Subcutaneous adipose tissue (tissue), 4 donors: ENCODE data around the gene BICC1. TPM values are rescaled to one million over a fixed set of nuclear protein-coding genes. Genes with fewer than 3 reads are reported as not detected.

Experiments
- CTCF ChIP-seq: fragments of 450-650 bp; IDR thresholded peaks from one replicate; pipeline ENCODE4 v1.5.1; 2016; ENCODE audit warnings: low read depth, mild to moderate bottlenecking, control low read depth, antibody characterized with exemption, moderate library complexity
- total RNA-seq, 4 donors: library from RNA; depleted of rRNA; stranded (reverse); fragments of >200 nt; gene quantifications; one replicate each; pipeline ENCODE4 v1.1.0, GENCODE V29; 2016

Gene BICC1
- total RNA-seq, 4 donors from 2014 or later = 17.9 to 26.0 (median 23.0) TPM

DNA sequence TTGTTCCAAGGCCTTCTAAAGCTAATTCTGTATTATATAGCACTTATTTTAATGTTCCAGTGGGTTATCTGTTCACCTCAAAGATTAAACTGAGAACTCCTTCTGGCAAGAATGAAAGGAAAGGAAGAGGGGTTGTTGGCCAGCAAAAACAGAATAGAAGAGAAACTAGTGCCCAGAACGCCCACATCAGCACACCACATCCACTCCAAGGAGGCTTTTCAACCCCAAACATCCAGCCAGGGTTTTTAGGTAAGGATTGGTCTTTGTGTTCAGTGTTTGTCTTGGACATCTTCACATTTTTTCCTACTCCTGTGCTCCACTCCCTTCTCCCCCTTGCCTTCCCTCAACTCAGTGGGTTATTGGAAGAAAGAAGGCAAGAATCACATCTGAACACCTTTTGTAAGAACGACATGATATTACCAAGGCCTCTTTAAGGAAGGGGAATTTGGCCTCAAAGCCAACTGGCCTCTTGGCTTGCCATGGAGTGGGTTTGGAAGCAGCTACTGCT is 55.8 kb downstream of the BICC1 start:
- no peak for TF ChIP-seq CTCF

DNA sequence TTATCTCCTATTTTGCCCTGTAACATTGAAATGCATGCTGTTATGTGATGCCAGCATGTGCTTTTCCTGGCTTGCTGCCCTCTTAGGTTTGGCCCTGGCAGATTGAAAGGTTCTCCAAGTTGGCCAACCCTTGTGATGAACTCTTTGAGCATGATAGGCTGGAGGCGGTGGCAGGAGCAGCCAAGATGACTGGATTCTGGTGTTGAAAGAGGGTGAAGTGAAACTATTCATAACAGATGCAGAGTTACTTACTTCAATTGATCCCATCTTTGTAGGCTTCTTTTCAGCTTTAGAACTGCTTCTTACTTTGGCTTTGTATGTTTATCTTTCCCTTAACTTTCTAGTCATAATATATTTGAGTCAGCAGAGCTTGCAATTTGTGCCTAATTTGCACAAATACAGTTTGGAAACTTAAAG is 57.6 kb downstream of the BICC1 start:
- TF ChIP-seq CTCF = no peak

DNA sequence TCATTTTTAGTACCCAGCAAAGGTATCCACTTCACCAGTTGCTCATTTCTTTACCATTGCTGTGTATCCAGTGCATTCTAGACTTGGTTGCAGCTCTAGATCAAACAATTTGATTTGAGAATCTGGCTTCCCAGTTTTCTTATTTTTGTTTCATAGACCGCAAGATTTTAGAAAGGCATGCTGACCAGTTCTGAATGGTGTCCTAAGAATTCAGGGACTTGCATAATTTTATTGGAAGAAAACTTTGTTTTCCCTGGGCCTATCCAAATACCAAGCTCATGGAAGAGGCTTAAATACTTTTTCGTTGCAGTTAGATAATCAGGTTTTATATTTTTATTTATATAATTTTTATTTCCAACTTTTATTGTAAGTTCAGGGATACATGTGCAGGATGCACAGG is 58.3 kb downstream of the BICC1 start:
- TF ChIP-seq CTCF = no peak

DNA sequence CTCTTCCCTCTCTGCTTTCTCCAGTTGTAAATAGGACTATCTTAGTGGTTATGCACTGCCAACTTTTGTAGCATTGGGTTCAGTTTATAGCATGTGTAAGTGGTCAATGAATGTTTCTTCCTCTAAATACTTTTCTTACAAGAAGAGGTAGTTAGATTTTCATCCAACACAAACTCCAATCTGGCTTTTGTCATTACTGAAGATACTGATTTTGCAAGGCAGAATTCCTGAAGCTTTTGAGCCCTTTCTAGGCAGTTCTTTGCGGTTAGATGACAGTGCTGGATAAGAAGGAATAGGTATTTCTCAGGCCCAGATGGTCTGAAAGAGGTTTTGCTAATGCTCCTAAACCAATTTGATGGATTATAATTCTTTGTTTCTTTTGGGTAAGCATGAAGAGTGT is 60.5 kb downstream of the BICC1 start:
- no peak for TF ChIP-seq CTCF

GRCh38 chr10:58574058-58574457 is 61.4 kb downstream of the BICC1 start:
- no peak for TF ChIP-seq CTCF

DNA sequence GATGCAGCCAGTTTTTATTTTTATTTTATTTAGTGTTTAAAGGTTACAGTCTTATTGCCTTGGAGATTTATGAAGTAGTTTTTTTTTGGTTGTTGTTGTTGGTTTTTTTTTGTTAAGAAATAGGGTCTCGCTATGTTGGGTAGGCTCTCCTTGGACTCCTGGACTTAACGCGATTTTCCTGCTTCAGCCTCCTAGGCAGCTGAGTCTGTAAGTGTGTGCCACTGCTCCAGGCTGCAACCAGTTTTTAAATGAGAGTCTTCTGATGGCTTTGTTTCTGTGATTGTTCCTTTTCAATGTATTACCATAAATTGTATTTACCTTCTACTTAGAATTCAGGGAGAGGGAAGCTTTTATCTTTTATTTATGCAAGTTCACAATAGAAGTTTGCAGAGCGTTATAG is 62.8 kb downstream of the BICC1 start:
- TF ChIP-seq CTCF = no peak

DNA sequence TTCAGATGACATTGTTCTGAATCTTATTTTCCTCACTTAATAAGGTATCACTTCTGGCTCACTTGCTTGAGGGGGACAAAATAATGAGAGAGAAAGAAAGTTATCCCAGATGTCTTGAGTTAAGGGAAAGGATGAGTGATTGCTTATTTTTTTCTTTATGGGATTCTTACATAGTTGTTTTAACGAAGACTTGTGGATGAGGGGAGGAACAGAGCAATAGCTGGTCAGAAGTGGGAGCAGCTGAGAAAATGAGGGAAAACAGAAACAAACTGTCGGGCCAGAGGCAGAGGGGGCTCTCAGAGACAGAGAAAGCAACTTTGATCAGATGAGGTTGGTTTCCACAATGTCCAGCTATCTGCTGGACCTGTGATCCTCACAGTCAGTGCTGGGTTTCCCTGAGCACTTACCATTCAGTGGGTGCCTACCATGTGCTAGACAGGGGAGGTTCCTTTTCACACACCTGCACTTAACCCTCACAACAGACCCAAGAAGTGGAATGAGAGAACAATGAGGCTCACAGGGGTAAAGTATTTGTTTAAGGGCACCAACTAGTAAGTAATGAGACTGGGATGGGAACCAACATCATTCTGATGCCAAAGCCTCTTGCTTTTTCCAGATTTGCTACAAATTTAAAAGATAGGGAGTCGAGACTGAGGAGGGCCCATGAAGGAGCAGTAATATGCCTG is 64.2 kb downstream of the BICC1 start:
- TF ChIP-seq CTCF = no peak
